CD4-positive, alpha-beta memory T cell (primary cell): ENCODE data around the gene CHI3L1. TPM values are rescaled to one million over a fixed set of nuclear protein-coding genes. Genes with fewer than 3 reads are reported as not detected.

Experiments used
- CTCF ChIA-PET: fragments of 350-600 bp; sonication (Branson Sonifier 250); formaldehyde crosslinking; loops from one replicate; lab custom pipeline; 2021; ENCODE audit warnings: inconsistent platforms; ENCODE audit not compliant: partially characterized antibody; lab: Charles Lee
- POLR2A ChIA-PET: fragments of 350-600 bp; sonication (Branson Sonifier 250); formaldehyde crosslinking; loops from one replicate; lab custom pipeline; 2021; ENCODE audit not compliant: partially characterized antibody; lab: Charles Lee
- DNase-seq, 5 donors: peaks; one replicate each; pipeline versions ENCODE4 v3.0.0 to v3.0.0-alpha.2; 2020 to 2022; ENCODE audit warnings: mixed read lengths in 1 of 5
- H3K27ac ChIP-seq: one replicate; pipeline ENCODE4 v1.7.0; 2013; ENCODE audit warnings: low read depth, low read length
- H3K27me3 ChIP-seq: 2 replicates; pipeline ENCODE4 v1.7.0; 2013; ENCODE audit warnings: mild to moderate bottlenecking, low read length, moderate library complexity; ENCODE audit not compliant: insufficient read depth
- H3K36me3 ChIP-seq: 2 replicates; pipeline ENCODE4 v1.7.0; 2013; ENCODE audit warnings: mild to moderate bottlenecking, low read length, moderate library complexity; ENCODE audit not compliant: insufficient read depth
- H3K4me1 ChIP-seq: 2 replicates; pipeline ENCODE4 v1.7.0; 2013; ENCODE audit warnings: mild to moderate bottlenecking, low read length, moderate library complexity; ENCODE audit not compliant: insufficient read depth
- H3K4me3 ChIP-seq, 2 donors: one replicate each; pipeline ENCODE4 v1.7.0; 2013; ENCODE audit warnings: low read length in 2 of 2, mild to moderate bottlenecking in 1 of 2
- H3K9me3 ChIP-seq, 2 donors: one replicate each; pipeline ENCODE4 v1.7.0; 2013; ENCODE audit warnings: low read length in 2 of 2, control low read depth in 1 of 2; ENCODE audit not compliant: control insufficient read depth in 1 of 2
- H3K27ac Mint-ChIP-seq, 7 donors: one replicate each; pipeline ENCODE4 v1.8.0; 2020 to 2021; ENCODE audit warnings: mixed read lengths in 7 of 7, mild to moderate bottlenecking in 6 of 7, inconsistent platforms in 3 of 7, moderate library complexity in 3 of 7
- H3K27me3 Mint-ChIP-seq, 2 donors: one replicate each; pipeline ENCODE4 v1.8.0; 2020 to 2021; ENCODE audit warnings: mixed read lengths in 2 of 2
- H3K36me3 Mint-ChIP-seq, 2 donors: one replicate each; pipeline ENCODE4 v1.8.0; 2020 to 2021; ENCODE audit warnings: mixed read lengths in 2 of 2, inconsistent platforms in 1 of 2, mild to moderate bottlenecking in 1 of 2
- H3K4me1 Mint-ChIP-seq, 4 donors: one replicate each; pipeline ENCODE4 v1.8.0; 2020 to 2021; ENCODE audit warnings: mixed read lengths in 4 of 4, mild to moderate bottlenecking in 1 of 4
- H3K4me3 Mint-ChIP-seq, 8 donors: one replicate each; pipeline ENCODE4 v1.8.0; 2020 to 2021; ENCODE audit warnings: mixed read lengths in 8 of 8, mild to moderate bottlenecking in 7 of 8, moderate library complexity in 6 of 8, inconsistent platforms in 3 of 8
- H3K9me3 Mint-ChIP-seq, 8 donors: one replicate each; pipeline ENCODE4 v1.8.0; 2020 to 2021; ENCODE audit warnings: mixed read lengths in 8 of 8, mild to moderate bottlenecking in 5 of 8, inconsistent platforms in 3 of 8, moderate library complexity in 1 of 8
- intact Hi-C: fragments of 100-400 bp; cut with micrococcal nuclease; formaldehyde crosslinking; loops from one replicate; pipeline ENCODE4 v1.15.1; 2023
- polyA plus RNA-seq, 2 donors: library from polyadenylated mRNA; unstranded; fragments of 300-500 nt; fragmentation: Illumina TruSeq; gene quantifications; one replicate each; pipeline ENCODE4 v1.2.3, GENCODE V29; 2021
- total RNA-seq, 2 experiments: library from RNA; stranded (reverse); gene quantifications; one replicate each; pipeline ENCODE4 v1.2.3, GENCODE V29; 2021

CHI3L1 gene
- total and polyA plus RNA-seq, 4 experiments from 2014 or later: 5.2 to 5.7 TPM; not detected in 2

DNA sequence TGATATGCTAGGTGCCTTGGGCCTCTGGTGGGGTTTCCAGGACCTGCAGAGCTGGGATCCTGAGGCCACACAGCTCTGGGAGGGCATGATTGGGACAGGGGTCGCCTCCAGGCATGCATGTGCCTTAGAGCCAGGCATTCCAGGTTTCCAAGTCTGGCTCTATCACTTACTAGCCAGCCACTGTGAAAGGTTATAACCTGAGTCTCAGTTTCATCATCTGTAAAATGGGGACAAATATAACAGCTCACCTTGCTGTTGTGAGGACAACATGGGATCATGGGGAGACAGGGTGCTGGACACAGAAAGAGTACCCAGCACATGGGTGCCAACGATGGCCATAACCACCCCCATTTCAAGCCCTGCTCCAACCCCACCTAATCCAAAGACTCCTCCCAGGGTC, 2.7 kb downstream of the CHI3L1 start:
- no peak for DNase-seq
- H3K27me3 ChIP-seq: no peaks in the 10 kb centered on the region
- no peaks in the 10 kb centered on the region for H3K4me1 ChIP-seq
- no peaks in the 10 kb centered on the region for H3K9me3 Mint-ChIP-seq
- intact Hi-C loops: loop anchor here (2.0 kb wide), 1 partner anchor 19 kb away; no protein-coding TSS in a partner anchor
- no peak overlapping the region for H3K4me3 ChIP-seq
- ChIA-PET CTCF (interaction anchor here (1.5 kb wide), 1 partner anchor 11 kb away, joined by 3 read pairs; no protein-coding TSS in a partner anchor), POLR2A (no interaction called here)
- peaks cover 3 to 4% of the 10 kb centered on the region in 2 donors for H3K27me3 Mint-ChIP-seq
- no peaks in the 10 kb centered on the region for H3K36me3 ChIP-seq
- no peaks in the 10 kb centered on the region for H3K4me1 Mint-ChIP-seq
- no peak overlapping the region for H3K4me3 Mint-ChIP-seq
- H3K27ac ChIP-seq: no peak overlapping the region
- H3K27ac Mint-ChIP-seq: no peak overlapping the region
- no peaks in the 10 kb centered on the region for H3K36me3 Mint-ChIP-seq
- no peaks in the 10 kb centered on the region for H3K9me3 ChIP-seq

- H3K27me3 ChIP-seq: no peaks in the 10 kb centered on the region
- peaks cover 2 to 3% of the 10 kb centered on the region in 2 donors for H3K27me3 Mint-ChIP-seq
- H3K4me1 ChIP-seq: no peaks in the 10 kb centered on the region
- H3K36me3 ChIP-seq: no peaks in the 10 kb centered on the region
- H3K4me3 Mint-ChIP-seq: no peak overlapping the region
- intact Hi-C loops: loop anchor here (2.0 kb wide), 1 partner anchor 18 kb away; no protein-coding TSS in a partner anchor
- H3K9me3 ChIP-seq: no peaks in the 10 kb centered on the region
- H3K36me3 Mint-ChIP-seq: no peaks in the 10 kb centered on the region
- POLR2A ChIA-PET: no interaction called here
- no peak overlapping the region for H3K4me3 ChIP-seq
- H3K27ac ChIP-seq: no peak overlapping the region
- CTCF ChIA-PET: no interaction called here
- no peak overlapping the region for H3K27ac Mint-ChIP-seq
- no peak for DNase-seq
- H3K4me1 Mint-ChIP-seq: no peaks in the 10 kb centered on the region
- no peaks in the 10 kb centered on the region for H3K9me3 Mint-ChIP-seq
Observed at GRCh38 chr1:203182387-203182953, 4.0 kb downstream of the CHI3L1 start.

GRCh38 chr1:203181586-203182386, 4.7 kb downstream of the CHI3L1 start:
- no peak overlapping the region for H3K27ac Mint-ChIP-seq
- no peak overlapping the region for H3K4me3 Mint-ChIP-seq
- POLR2A ChIA-PET: no interaction called here
- H3K36me3 ChIP-seq: no peaks in the 10 kb centered on the region
- no peaks in the 10 kb centered on the region for H3K36me3 Mint-ChIP-seq
- no peak overlapping the region for H3K27ac ChIP-seq
- H3K27me3 ChIP-seq: no peaks in the 10 kb centered on the region
- DNase-seq: no peak
- intact Hi-C loops: loop anchor here (2.0 kb wide), 1 partner anchor 17 kb away; no protein-coding TSS in a partner anchor
- H3K9me3 Mint-ChIP-seq: no peaks in the 10 kb centered on the region
- H3K4me1 ChIP-seq: no peaks in the 10 kb centered on the region
- no peaks in the 10 kb centered on the region for H3K9me3 ChIP-seq
- no peak overlapping the region for H3K4me3 ChIP-seq
- no peaks in the 10 kb centered on the region for H3K4me1 Mint-ChIP-seq
- peaks cover 2 to 6% of the 10 kb centered on the region in 2 donors for H3K27me3 Mint-ChIP-seq
- CTCF ChIA-PET: no interaction called here

GRCh38 chr1:203180611-203181330, 5.7 kb downstream of the CHI3L1 start:
- no peak for DNase-seq
- H3K27ac Mint-ChIP-seq: no peak overlapping the region
- CTCF ChIA-PET: no interaction called here

GRCh38 chr1:203179667-203180005, 6.9 kb downstream of the CHI3L1 start:
- CTCF ChIA-PET: no interaction called here
- intact Hi-C loops: no loop called here

More at GRCh38 chr1:203180611-203181330, 5.7 kb downstream of the CHI3L1 start:
- no peak overlapping the region for H3K27ac ChIP-seq
- H3K27me3 ChIP-seq: no peaks in the 10 kb centered on the region
- H3K36me3 Mint-ChIP-seq: no peaks in the 10 kb centered on the region
- no peaks in the 10 kb centered on the region for H3K36me3 ChIP-seq
- no peaks in the 10 kb centered on the region for H3K4me1 Mint-ChIP-seq
- no peaks in the 10 kb centered on the region for H3K4me1 ChIP-seq
- POLR2A ChIA-PET: no interaction called here
- H3K4me3 Mint-ChIP-seq: no peak overlapping the region
- H3K9me3 Mint-ChIP-seq: no peaks in the 10 kb centered on the region
- intact Hi-C loops: no loop called here
- peaks cover 4 to 9% of the 10 kb centered on the region in 2 donors for H3K27me3 Mint-ChIP-seq
- H3K4me3 ChIP-seq: no peak overlapping the region
- H3K9me3 ChIP-seq: no peaks in the 10 kb centered on the region

GRCh38 chr1:203178821-203179666, 7.5 kb downstream of the CHI3L1 start:
- no peak overlapping the region for H3K27ac Mint-ChIP-seq
- POLR2A ChIA-PET: no interaction called here
- DNase-seq: no peak
- H3K36me3 Mint-ChIP-seq: no peaks in the 10 kb centered on the region
- Histone ChIP-seq H3K9me3 (no peaks in the 10 kb centered on the region), H3K36me3 (no peaks in the 10 kb centered on the region), H3K4me3 (no peak overlapping the region), H3K4me1 (no peaks in the 10 kb centered on the region), H3K27me3 (no peaks in the 10 kb centered on the region), H3K27ac (no peak overlapping the region)
- intact Hi-C loops: no loop called here
- CTCF ChIA-PET: interaction anchor here (0.6 kb wide), 1 partner anchor 16 kb away, joined by 3 read pairs; no protein-coding TSS in a partner anchor
- H3K27me3 Mint-ChIP-seq: peaks cover 4 to 9% of the 10 kb centered on the region in 2 donors
- H3K9me3 Mint-ChIP-seq: no peaks in the 10 kb centered on the region
- H3K4me3 Mint-ChIP-seq: no peak overlapping the region
- H3K4me1 Mint-ChIP-seq: no peaks in the 10 kb centered on the region

More at GRCh38 chr1:203179667-203180005, 6.9 kb downstream of the CHI3L1 start:
- Histone ChIP-seq H3K27me3 (no peaks in the 10 kb centered on the region), H3K9me3 (no peaks in the 10 kb centered on the region), H3K4me3 (no peak overlapping the region), H3K27ac (no peak overlapping the region), H3K4me1 (no peaks in the 10 kb centered on the region), H3K36me3 (no peaks in the 10 kb centered on the region)
- H3K27me3 Mint-ChIP-seq: peaks cover 4 to 9% of the 10 kb centered on the region in 2 donors
- DNase-seq: no peak
- no peaks in the 10 kb centered on the region for H3K36me3 Mint-ChIP-seq
- H3K27ac Mint-ChIP-seq: no peak overlapping the region
- no peak overlapping the region for H3K4me3 Mint-ChIP-seq
- no peaks in the 10 kb centered on the region for H3K4me1 Mint-ChIP-seq
- no peaks in the 10 kb centered on the region for H3K9me3 Mint-ChIP-seq
- POLR2A ChIA-PET: no interaction called here
